GM10266 (cell line): ENCODE results near the gene TNNC2.

Source experiments
- DNase-seq: peaks from one replicate; pipeline ENCODE4 v3.0.0; 2012; ENCODE audit errors: extremely low spot score
- TF ChIP-seq, protein P1 (sequence below): IDR thresholded peaks from 2 replicates; pipeline ENCODE4 v1.5.1; 2012; ENCODE audit warnings: mild to moderate bottlenecking, low read depth; ENCODE audit not compliant: control insufficient read depth, insufficient read depth; ENCODE audit errors: missing control alignments

The TNNC2 gene

DNA sequence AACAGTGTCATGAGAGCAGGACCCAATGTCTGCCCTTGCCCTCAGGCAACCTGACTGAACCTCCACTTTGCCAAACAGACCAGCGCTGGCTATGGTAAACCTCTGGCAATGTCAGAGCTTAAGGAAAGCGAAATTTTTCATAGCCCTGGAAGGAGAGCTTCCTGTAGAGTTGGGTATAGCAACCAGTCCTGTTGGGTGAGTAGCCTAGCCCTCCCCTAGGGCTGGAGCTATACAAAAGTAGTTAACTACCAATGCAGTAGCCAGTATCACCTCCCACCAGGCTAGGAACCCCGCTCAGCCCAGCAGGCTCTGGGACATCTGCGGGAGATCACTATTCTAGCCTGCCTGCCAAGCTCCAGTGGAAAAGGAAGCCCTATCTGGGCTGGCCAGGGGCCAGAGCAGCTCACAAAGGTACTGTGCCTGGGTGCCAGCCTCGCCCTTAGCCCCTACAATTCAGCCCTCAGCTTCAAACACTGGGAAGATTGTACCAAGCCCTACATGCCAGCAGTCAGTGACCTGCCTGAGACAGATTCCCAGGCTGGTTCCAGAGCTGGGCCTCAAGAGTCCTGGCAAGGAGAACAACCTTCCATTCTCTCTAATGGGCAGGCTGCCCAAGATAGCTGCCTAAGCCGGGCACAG is 43.3 kb downstream of the TNNC2 start:
- TF ChIP-seq, protein P1, sequence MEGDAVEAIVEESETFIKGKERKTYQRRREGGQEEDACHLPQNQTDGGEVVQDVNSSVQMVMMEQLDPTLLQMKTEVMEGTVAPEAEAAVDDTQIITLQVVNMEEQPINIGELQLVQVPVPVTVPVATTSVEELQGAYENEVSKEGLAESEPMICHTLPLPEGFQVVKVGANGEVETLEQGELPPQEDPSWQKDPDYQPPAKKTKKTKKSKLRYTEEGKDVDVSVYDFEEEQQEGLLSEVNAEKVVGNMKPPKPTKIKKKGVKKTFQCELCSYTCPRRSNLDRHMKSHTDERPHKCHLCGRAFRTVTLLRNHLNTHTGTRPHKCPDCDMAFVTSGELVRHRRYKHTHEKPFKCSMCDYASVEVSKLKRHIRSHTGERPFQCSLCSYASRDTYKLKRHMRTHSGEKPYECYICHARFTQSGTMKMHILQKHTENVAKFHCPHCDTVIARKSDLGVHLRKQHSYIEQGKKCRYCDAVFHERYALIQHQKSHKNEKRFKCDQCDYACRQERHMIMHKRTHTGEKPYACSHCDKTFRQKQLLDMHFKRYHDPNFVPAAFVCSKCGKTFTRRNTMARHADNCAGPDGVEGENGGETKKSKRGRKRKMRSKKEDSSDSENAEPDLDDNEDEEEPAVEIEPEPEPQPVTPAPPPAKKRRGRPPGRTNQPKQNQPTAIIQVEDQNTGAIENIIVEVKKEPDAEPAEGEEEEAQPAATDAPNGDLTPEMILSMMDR, result no peak
- no peak for DNase-seq

DNA sequence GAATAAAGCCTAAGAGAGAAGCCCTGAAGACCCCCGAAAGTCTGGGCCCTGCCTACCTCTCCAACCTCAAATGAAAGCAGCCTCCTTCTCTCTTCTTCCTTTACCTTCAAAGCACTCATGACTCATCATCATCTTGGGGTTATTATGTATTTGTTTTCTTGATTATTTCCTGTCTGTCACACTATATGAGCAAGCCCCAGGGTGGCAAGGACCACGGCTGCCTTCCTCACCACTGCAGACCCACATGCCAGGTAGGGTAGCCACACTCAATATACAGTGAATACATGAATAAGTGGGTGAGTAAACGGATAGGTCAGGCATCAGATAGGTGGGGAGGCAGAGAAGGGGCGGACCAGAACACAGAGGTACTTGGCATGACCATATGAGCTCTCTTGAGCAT is 44.2 kb downstream of the TNNC2 start:
- DNase-seq, result no peak
- TF ChIP-seq, protein P1, result no peak

DNA sequence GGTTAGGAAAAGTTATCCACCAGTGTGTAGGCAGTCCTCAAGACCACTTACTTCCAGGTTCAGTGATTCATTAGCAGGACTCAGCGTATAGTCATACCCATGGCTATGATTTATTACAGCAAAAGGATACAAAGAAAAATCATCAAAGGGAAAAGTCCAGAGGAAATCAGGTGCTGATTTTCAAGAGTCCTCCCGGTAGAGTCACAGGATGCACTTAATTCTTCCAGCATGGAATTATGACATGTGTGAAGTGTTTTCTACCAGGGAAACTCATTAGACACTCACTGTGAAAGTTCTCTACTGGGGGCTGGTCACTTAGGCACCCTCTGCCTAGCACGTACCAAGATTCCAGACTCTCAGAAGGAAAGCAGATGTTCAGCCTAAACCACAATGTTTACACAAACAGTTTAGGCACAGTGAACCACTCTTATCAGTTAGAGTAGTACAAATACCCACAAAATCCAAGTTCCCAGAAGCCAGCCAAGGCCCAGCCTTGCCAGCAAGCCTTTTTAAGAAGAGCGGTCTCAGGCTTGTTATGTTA is 45.7 kb downstream of the TNNC2 start:
- no peak for DNase-seq
- TF ChIP-seq, protein P1, result no peak

DNA sequence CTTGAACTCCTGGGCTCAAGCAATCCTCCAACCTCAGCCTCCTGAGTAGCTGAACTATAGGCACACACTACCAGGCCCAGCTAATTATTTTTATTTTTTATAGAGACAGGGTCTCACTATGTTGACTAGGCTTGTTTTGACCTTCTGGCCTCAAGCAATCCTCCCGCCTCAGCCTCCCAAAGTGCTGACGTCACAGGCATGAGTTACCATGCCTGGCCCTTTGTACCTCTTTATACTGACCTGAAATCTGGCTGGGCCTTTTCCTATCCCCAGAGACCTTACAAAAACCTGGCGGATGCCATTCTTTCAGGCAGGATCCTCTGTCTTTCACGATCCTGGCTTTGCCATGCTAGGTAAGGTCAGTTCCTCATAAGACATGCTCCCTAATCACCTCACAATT is 47.0 kb downstream of the TNNC2 start:
- TF ChIP-seq, protein P1, result no peak

DNA sequence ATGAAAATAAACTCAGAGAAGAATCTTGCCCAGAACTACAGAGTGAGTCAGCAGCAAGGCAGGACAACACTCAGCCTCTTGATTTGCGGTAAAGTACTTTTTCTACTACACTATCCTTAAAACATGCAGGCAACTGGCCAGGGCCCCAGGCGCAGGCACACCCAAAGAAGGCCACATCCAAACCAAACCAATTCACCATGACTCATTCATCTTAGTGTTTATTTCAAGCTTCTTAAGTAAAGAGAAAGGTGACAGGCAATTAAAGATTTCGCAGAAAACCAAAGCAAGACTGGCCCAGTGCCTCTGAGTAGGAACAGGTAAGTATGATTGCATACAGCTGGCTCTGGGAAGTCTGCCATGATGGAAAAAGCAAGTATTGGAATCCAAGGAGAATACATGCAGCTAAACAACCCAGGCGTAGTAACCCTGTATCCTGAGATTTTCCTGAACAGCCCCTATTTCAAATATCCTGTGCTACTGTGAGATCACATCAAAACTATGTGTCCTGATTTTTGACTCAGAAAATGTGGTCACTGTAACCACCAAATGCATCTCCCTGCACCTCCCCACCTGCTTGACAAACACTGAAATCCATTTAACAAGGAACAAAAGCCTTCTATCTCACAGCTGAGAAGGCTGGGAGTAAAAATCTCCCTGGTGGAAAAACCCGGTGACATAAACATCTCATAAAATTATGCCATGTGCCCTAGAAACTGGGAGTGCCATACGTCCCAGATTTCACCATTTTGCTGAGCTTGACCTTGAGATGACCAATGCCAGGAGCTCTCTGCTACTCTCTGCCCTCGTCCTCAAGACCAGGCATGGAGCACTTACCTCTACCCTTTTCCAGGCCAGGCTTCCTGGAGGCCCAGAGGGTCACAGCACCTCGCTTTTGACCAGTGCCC is 47.8 kb downstream of the TNNC2 start:
- TF ChIP-seq, protein P1, result no peak
- no peak for DNase-seq

More for the DNA sequence above, 47.0 kb downstream of the TNNC2 start:
- no peak for DNase-seq

DNA sequence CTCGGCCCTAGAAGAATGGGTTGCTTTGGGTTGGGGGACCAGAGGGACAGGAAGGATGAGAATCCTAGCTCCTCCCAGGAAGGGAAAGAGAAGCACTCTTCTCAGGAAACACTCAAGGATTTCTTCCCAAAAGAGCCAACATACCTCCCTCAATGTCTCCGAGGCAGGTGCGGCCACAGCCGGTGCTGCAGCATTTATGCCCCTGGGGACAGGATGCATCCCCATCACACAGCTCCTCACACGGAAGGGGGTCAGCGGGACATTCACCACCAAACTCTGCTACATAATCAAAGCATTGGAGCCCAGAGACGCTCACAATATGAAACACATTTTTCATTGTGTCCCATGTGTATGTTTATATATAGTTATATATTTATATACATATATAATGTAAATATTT is 50.2 kb downstream of the TNNC2 start:
- no peak for DNase-seq
- TF ChIP-seq, protein P1, result no peak

DNA sequence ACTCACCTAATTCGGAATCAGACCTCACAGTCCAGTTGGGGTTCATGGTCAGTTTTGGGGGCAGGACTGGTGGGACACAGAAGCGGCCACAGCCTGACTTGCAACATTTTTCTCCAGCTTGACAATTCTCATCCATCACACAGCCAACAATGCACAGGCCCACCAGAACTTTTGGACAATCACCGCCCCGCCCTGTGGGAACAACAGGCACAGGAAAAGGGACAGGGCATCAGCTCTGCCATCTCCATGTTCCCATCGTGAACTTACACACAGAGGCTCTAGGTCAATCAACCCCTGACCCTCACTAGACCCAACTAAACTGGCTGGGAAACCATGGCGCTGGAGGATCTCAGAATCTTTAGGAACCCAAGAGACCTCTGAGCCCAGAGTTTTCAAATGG is 51.7 kb downstream of the TNNC2 start:
- TF ChIP-seq, protein P1, result no peak
- no peak for DNase-seq
